Gastrocnemius medialis (tissue), 4 donors: ENCODE measurements around the gene ZNF813.

Source experiments
- CTCF ChIP-seq, 5 experiments: fragments of 450-650 bp in 3 of 5; fragments of 200-600 bp in 2 of 5; sonication (generic) in 2 of 5; IDR thresholded peaks in 4 of 5; conservative IDR thresholded peaks in 1 of 5; 1 replicate in 4 of 5; 2 replicates in 1 of 5; pipeline ENCODE4 v1.5.1; 2016 to 2019; ENCODE audit warnings: antibody characterized with exemption in 5 of 5, mild to moderate bottlenecking in 3 of 5, moderate library complexity in 3 of 5
- POLR2A ChIP-seq, 2 donors: fragments of 450-650 bp; IDR thresholded peaks; one replicate each; pipeline ENCODE4 v1.6.1; 2017; ENCODE audit warnings: antibody characterized with exemption in 2 of 2, mild to moderate bottlenecking in 2 of 2, moderate library complexity in 2 of 2

GRCh38 chr19:53538378-53539109 lies 71.0 kb downstream of the ZNF813 start:
- TF ChIP-seq CTCF (IDR thresholded peaks at IDR 0.05 in 4 of 5, conservative IDR thresholded peaks at IDR 0.05 in 1 of 5) = no peak
- TF ChIP-seq POLR2A (IDR thresholded peaks at IDR 0.05) = no peak
